T-helper 22 cell (primary cell): Measurements from ENCODE around the gene MXD4.
"Not testable (repeated sequence)": the region's sequence is repeated elsewhere in the genome, so short reads cannot be mapped to it uniquely, and the experiment has no call there.

Experiments used
- DNase-seq: peaks from one replicate; pipeline ENCODE4 v3.0.0-alpha.2; 2020; ENCODE audit warnings: low read depth

The MXD4 gene

DNA sequence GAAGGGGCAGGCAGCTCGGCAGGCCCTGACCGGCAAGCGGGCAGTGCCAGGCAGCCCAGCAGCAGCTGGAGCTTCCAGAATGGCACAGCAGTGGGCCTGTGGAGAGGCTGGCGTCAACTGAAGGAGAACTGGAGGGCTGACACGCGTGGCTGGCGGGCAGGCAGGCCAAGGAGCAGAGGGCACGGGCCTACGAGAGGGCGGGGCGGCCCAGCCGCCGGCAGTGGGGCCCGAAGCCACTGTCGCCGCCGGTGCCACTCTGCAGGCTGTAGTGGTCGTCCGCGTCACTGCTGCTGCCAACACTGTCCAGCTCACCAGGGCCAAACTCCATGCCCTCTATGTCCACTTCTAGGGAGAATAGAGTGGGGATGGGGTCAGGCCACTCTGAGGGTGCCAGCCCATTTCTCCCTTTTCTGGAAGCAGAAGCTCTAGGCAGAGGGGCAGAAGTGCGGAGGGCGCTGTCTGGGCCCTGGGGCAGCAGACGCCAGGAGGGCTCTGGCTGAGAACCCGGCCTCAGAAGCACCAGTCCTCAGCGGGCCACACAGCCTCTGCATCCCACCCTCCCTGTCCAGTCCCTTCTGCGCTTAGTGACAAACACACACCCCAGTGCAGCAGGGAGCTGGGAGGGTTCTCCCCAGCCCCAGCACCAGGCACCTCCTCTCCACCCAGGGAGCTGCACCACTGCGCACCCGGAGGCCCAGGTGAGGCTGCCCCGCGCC is 11.4 kb downstream of the MXD4 start:
- no peak for DNase-seq

DNA sequence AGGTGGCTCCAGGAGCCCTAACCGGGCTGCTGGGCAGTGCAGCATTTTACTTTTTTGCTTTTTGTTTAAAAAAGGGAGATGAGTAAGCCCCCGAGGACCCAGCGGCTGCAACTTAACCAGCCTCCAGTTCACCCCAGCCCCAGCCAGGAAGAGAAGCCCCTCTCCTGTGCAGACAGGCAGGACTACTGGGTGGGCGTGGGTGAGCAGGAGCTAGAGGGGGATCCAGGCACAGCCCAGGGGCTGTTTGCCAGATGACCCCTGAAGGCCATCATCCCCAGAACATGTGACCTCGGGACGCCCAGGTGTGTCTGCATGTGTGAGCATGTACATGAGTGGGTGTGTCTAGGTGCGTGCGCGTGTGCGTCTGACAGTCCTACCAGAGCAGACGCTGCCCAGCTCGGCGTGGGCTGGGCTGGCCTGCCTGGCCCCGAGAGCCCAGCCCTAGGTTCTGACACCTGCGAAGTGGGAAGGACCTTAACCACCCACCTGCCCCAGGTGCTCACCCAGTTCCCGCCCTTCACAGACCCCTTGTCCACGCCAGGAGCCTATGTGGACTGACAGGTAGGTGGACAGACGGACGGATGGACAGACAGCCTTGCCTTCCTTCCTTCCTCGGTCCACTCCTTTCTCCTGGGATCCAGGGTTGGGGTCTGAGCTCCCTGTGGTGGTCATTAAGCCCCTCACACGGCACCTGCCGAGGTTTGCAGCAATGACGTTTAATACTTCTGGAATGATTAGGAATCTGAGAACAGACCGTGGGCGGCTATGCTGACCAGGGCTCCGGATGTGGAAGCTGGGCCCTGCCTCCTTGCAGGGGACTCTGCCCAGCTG is 12.2 kb downstream of the MXD4 start:
- no peak for DNase-seq

DNA sequence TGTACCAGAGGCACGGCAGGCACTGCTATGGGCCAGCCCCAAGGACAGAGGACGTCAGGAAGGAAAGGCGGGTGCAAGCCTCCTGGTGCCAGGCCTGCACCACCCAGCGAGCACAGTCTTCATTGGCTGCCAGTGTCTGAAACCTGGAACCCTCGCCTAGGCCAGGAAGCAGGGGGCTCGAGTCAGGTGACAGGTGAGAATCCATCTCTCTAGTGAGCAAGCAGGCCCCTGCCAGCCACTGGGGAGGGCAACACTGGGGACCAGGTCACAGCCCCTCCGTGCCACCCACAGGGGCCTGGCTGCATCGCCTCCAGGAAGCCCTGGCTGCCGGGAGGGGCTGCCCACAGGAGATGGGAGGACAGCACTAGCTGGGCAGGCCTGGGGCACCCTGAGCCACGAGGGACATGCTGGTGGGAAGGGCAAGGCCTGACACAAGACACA is 13.1 kb downstream of the MXD4 start:
- DNase-seq = no peak

DNA sequence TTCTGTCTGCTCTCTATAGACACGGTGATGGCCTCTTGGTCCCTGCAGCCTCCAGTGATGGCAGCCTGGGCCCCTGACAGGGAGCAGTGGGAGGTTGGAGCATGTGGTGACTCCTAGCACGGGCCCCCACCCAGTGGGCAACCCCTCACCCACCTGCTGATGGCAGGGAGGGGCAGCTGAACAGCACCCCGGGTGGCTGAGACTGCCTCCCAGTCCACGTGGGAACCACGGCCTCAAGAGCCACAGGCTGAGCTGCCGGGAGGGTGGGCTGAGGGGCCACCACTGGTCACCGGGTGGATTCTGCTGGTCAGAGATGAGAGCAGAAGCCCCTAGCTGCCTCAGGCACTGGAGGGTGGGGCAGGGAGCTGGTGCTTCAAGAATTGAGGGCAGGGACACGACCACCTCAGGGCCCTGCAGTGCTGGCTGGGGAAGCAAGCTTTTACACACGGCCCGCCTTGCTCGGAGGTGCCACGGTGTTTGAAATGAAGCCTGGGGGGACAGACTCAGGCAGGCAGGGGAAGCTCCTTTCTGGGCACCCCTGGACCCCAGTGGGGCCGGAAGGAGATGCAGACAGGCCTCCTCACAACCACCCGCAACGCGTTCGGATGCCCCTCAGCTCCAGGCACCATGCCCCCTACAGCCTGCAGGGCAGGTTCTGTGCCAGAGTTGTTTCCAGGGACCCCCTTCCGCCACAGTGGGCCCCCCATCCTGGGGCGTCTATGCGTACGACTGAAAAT is 13.7 kb downstream of the MXD4 start:
- no peak for DNase-seq

DNA sequence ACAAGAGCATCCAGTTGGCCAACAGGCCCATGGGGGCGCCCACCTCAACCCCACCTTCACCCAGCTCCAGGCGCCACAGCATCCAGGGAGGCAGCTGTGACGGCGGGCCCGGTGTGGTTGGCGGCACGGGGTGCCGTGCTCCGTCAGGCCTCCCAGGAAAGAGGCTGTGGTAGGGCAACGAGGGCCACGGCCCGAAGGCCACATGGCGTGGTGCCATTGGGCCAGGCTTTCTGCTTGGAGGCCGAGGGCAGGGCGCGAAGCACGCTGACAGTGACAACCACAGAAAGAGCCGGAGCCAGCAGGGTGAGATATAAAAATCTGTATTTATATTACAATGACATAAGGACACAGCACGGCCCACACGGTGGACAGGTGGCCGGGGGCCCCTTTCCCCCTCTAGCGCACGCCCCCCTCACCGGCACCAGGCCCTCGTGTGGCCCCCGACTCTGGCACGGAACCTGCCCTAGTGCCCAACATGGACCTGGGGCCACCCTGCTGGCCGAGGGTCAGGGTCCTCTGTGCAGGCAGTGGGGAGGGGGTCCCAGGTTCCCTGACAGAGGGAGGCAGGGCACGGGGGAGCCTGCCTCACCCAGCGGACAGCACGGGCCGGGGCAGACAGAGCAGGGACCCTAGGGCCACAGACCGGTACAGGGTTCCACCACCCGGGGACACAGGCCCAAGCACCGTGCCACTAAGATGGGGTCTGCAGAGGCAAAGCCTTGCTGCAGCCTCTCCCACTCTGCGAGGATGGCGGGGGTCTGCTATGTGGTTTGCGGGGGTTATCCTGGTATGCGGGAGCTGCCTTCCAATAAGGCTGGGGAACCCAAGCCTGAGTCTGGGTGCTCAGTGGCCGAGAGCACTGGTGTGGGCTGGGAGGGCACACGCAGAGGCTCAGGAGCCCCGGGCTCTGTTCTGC is 14.5 kb downstream of the MXD4 start:
- DNase-seq = no peak

DNA sequence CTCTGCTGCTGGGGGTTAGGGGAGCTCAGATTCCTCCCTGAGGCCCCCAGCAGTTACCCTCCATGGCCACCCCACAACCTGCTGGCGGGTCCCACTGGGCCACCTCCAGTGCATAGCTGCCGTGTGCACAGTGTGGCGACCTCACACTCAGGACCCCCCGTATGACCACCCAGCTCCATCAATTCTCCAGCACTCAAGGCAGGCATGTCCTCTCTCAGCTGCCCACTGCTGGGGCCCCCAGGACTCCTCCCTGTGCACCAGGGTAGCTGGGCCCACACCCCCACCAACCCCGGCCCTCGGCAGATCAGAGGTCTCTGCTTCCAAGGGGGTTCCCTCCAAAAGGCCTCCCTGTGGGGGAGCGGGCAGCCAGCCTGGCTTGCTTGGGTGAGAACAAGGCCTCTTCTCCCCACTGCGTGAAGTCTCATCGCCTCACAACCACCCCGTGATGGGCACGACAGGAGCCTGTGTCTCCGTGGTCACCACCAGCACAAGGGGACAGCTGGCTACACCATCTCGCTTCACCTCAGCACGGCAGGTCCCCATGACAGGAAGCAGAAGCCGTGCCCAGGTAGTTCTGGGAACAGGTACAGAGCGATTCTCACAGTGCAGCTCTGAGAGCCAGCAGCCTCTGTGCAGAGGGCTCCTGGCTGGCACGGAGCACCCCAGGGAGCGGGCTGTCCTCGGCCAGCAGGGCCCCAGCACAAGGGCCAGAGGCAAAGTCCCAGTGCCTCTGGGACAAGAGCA is 15.4 kb downstream of the MXD4 start:
- DNase-seq = no peak

DNA sequence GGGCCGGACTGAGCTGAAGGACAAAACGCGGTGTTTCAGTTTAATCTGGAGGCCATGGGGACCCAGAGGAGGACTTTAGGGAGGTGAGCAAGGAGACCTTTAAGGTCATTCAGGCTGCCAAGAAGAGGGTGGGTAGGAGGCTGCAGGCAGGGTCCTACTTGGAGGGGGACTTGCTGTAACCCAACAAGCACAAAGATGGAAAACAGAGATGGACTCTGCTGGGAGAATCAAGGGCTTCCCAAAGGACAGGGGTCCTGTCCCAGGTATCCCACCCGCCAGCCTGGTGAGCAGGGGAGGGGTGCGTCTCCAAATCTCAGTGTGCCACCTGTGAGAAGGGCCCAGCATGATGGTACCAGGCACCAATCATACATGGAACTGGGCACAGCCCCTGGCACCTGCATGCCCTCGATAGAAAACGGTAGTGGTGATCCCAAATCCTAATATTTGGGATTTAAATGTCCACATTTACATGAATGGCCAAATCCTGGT is 16.1 kb downstream of the MXD4 start:
- DNase-seq = no peak

DNA sequence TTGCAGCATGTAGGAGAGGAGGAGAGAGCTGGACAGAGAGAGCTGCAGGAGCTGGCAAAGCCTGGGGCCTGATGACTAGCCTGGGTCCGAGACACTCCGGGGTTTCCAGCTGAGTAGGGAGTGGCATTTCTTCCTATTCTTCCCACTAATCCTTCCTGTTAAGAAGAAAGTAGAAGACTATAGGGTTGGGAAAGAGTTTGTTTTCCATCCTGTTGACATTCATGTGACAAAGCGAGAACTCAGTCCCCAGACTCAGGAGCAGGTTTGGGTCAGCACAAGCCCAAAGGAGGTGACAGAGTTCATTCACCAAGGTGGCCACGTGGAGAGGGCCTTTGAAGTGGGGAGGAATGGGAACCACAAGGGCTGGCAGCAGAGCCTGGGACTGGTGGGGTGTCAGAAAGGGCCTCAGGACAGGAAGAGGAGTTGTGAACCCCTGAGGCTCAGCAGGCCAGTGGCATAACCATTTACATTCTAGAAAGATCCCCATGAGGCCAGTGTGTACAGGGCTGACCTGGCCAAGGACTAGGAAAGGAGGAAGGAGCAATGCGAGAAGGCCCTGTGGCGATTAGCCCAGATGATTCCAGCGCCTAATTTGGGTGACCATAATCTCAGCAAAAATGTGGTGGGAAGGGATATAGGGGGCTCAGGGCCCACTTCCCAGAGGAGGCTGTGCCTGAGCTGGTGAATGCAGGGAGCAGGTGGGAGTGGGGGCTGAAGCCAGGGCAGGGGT is 16.7 kb downstream of the MXD4 start:
- no peak for DNase-seq

DNA sequence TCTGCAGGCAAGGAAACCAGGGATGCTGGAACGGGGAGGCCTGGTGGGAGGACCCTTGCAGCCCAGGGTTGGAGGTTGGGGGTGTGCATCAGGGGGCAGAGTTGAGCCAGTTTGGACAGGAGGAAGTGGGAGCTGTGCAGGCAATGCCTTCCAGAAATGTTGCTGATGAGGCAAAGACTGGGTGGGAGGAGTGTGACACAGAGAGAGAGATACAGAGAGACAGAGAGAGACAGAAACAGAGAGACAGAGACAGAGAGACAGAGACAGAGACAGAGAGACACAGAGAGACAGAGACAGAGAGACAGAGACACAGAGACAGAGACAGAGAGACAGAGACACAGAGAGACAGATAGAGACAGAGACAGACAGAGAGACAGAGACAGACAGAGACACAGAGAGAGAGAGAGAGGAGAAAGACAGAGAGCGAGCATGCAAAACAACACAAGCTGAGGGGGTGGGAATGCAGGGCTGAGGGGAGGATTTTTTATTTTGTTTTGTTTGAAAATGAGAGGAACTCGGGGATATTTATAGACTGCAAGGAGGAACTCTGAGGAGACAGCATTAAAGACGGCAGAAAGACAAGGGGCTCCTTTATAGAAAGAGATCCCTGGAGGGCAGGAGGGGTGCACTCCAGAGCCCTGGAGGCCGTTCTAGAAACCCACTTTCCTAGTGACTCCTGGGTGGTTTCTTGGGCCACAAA is 18.1 kb downstream of the MXD4 start:
- no peak for DNase-seq

DNA sequence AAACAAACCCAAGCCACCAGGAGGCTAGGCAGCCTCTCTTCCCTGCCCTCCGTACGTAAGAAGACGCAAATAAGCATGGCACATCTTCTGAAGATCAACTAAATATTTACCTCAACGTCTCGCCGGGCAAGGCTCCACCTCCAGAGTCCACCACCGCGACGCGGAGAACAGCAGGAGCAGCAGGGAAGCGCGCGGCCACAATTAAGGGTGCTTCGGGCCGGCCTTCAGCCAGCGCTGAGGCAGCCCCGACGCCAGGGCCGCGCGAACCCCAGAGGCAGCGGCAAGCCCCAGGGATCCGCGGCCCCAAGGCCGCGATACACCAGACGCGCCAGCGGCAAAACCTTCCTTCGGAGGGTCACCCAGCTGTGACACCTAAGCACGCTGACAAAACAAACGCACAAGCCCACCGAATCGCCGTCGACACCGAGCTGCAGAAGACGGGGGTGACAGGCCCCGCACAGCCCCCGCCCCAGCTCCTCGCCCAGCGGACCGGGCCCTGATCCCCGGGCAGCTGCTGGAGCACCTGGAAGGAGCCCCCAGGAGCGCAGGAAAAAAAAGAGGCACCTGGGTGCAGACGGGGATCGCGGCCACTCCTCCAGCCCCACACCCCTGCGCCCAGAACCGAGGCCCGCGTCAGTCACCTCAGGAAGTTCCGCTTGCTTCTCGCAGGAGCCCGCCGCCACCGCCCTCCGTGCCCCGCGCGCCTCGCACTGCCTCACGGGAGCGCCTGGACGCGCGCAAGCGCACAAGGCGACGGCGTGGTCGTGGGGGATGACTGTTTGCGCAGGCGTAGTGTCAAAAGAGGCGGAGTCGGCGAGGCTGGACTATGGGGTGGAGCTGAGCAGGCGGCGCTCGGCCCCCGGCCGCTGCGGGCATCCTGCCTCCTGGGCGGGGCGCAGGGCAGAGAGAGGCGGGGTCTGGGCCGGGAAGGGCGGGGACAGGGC is 20.2 kb downstream of the MXD4 start, which contains the start of the genes HAUS3 and POLN:
Gene HAUS3, minus strand, starts transcription at position 712 of the 944 bp plus-strand sequence. CDS start 1,175 bp downstream, outside the sequence.
Gene POLN, minus strand, starts transcription at position 712 of the 944 bp plus-strand sequence. CDS start 12,890 bp downstream, outside the sequence.
- DNase-seq = peak; percentile 98

DNA sequence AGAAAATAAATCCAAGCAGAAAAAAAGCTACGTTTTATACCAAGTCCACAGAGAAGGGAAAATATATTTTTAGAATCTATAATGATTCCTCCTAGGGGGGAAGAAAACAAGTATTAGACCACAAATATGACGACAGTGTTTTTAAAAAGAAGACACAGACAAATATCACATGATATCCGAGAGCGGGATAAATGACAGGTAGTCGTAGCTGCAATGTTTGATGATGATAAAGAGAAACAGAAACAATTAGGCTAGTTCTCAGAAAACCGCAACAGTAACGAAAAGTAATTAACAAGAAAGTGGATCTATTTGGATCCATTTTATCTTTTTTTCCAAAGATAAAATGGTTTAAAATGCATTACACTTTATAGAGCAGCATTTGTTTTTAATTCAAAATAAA is 20.9 kb downstream of the MXD4 start:
- no peak for DNase-seq

DNA sequence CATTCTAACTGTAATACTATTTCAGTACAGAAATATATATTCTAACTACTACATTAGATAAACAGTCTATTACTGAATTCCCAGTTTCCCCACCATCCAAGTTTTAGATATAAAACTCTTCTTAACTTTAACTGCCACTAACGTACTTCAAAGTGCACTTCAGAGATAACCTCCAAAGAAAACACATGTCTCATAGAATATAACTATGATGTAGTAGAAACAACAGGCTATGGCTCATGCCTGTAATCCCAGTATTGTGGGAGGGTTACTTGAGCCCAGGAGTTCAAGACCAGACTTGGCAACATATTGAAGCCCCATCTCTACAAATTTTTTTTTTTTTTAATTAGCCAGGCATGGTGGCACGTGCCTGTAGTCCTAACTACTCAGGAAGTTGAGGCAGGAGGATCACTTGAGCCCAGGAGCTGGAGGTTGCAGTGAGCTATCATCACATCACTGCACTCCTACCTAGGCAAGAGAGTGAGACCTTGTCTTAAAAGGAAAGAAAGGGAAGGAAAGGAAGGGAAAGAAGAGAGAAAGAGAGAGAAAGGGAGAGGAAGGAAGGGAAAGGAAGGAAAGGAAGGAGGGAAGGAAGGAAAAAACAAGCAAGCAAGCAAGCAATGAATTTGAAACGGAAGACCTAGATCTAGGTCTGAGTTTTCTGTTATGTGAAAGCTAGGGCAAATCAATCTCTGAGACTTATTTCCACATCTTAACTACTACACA is 24.8 kb downstream of the MXD4 start:
- no peak for DNase-seq

DNA sequence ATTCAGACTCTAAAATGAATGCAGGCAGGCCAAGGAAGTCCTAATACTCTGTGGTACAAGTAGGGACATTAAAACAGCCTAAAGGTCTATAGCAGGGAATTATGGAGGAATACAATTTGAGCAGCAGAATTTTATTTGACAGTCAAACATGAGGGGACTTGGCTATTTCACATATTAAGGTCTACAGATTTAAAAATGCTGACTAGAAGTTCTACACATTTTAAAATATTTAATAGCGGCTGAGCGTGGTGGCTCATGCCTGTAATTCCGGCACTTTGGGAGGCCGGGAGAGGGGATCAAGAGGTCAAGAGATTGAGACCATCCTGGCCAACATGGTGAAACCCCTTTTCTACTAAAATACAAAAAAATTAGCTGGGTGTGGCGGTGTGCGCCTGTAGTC is 30.8 kb downstream of the MXD4 start:
- DNase-seq = no peak

DNA sequence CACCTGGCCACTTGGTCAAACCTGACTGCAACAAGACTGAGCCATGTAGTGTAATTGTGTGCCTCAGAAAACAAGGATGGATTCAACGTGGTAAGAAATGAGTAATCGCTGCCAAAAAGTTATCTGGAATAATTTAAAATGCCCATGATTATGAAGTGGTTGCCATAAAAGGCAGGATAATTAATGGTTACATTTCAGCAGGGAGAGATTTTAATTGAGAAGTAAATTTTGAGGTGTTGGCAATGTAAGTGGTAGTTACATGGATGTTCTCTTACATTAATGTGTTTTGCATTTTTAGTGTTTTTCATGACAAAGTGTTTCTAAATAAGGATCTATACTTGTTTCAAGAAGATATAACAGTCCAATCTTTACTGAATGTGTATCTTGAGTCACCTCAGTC is 35.6 kb downstream of the MXD4 start:
- DNase-seq = no peak

DNA sequence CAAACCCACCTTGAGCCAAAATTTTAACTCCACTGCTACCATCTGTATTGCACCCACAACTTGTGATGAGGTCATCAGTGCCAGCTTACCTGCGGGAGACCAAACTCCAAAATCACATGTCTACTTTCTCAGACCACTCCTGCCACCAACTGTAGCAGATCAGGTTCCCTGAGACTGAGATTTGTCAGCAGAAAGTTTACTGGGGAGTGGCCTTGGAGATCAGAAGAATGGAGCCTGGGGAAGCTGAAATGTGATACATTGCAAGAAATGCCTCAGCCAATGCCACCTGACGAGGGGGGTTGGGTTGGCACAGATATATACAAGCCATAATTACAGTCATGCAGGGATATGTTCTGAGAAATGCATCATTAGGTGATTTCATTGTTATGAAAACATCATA is 39.1 kb downstream of the MXD4 start:
- DNase-seq = no peak

DNA sequence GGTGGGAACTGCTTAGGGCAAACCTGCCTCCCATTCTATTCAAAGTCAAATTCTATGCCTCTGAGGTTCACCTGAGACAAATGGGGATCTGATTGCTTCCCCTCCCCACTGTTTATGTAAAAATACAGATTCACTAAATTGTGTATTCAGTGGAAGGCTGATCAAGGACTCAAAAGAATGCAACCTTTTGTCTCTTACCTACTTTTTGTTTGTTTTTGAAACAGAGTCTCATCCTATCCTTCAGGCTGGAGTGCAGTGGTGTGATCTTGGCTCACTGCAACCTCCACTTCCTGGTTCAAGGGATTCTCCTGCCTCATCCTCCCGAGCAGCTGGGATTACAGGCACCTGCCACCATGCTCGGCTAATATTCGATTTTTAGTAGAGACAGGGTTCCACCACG is 40.5 kb downstream of the MXD4 start:
- DNase-seq = not testable (repeated sequence)

DNA sequence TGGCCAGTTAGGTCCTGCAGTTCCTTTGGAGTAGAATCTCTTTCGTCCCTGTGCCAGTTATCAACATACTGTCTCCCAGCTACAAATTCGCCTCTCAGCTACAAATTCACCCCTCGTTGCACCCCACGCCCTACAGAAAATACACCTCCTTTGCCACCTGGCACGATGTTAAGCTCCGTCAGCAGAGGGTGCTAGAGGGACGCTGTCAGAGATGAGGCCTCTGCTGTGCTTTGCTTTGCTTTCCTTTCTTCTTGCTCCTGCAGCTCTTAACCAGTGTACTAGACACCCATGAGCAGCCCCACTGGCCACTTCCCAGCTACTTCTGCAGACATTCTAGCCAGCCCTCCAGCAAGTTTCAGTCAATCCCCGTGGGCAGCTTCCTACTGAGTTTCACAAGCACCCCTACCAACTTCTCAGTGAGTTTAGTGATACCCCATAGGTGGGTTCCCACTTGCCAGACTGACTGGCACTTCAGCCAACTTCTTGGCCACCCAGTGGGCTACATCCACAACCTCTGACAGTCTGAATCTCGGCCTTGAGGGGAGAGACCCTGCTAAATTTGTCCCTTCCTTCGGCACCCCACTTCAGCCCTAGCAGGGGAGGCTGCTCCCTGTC is 41.8 kb downstream of the MXD4 start:
- DNase-seq = peak; percentile 40
